Measurements from ENCODE around the gene AP1M2. TPM values are rescaled to one million over a fixed set of nuclear protein-coding genes. Genes with fewer than 3 reads are reported as not detected.

AP1M2 gene
- polyA plus RNA-seq, 1 donor: 69.2 TPM

- no CpG with 5 or more reads among the region's 8 CpGs for WGBS (ENCODE audit: insufficient coverage, low lambda C conversion rate)
- Histone ChIP-seq H3K27me3 (ENCODE audit: control insufficient read depth, insufficient read depth, low read length) (no peaks in the 10 kb centered on the region), H3K9me3 (ENCODE audit: control insufficient read depth, low read depth, low read length) (no peaks in the 10 kb centered on the region), H3K4me3 (ENCODE audit: low read length) (no peak overlapping the region), H3K36me3 (ENCODE audit: control insufficient read depth, insufficient read depth, low read length) (no peaks in the 10 kb centered on the region), H3K4me1 (ENCODE audit: control insufficient read depth, insufficient read depth, low read length) (peaks cover 9% of the 10 kb centered on the region), H3K27ac (ENCODE audit: low read length) (no peak overlapping the region)
- DNase-seq: no peak
These were observed 34.9 kb upstream of the AP1M2 start for GRCh38 chr19:10621966-10622365.

GRCh38 chr19:10620786-10621185 is 33.7 kb upstream of the AP1M2 start:
- no peaks in the 10 kb centered on the region for H3K27me3 ChIP-seq (ENCODE audit: control insufficient read depth, insufficient read depth, low read length)
- H3K4me1 ChIP-seq (ENCODE audit: control insufficient read depth, insufficient read depth, low read length): peaks cover 9% of the 10 kb centered on the region
- no peak overlapping the region for H3K27ac ChIP-seq (ENCODE audit: low read length)
- WGBS (ENCODE audit: insufficient coverage, low lambda C conversion rate): no CpG with 5 or more reads among the region's 4 CpGs
- H3K9me3 ChIP-seq (ENCODE audit: control insufficient read depth, low read depth, low read length): no peaks in the 10 kb centered on the region
- no peak for DNase-seq
- H3K36me3 ChIP-seq (ENCODE audit: control insufficient read depth, insufficient read depth, low read length): no peaks in the 10 kb centered on the region
- no peak overlapping the region for H3K4me3 ChIP-seq (ENCODE audit: low read length)

- H3K27me3 ChIP-seq (ENCODE audit: control insufficient read depth, insufficient read depth, low read length): no peaks in the 10 kb centered on the region
- no peak for DNase-seq
- H3K4me1 ChIP-seq (ENCODE audit: control insufficient read depth, insufficient read depth, low read length): no peaks in the 10 kb centered on the region
- no CpG with 5 or more reads among the region's 8 CpGs for WGBS (ENCODE audit: insufficient coverage, low lambda C conversion rate)
- no peaks in the 10 kb centered on the region for H3K9me3 ChIP-seq (ENCODE audit: control insufficient read depth, low read depth, low read length)
- no peak overlapping the region for H3K4me3 ChIP-seq (ENCODE audit: low read length)
- H3K27ac ChIP-seq (ENCODE audit: low read length): no peak overlapping the region
- no peaks in the 10 kb centered on the region for H3K36me3 ChIP-seq (ENCODE audit: control insufficient read depth, insufficient read depth, low read length)
These were observed 31.7 kb upstream of the AP1M2 start for GRCh38 chr19:10618846-10619245.

DNA sequence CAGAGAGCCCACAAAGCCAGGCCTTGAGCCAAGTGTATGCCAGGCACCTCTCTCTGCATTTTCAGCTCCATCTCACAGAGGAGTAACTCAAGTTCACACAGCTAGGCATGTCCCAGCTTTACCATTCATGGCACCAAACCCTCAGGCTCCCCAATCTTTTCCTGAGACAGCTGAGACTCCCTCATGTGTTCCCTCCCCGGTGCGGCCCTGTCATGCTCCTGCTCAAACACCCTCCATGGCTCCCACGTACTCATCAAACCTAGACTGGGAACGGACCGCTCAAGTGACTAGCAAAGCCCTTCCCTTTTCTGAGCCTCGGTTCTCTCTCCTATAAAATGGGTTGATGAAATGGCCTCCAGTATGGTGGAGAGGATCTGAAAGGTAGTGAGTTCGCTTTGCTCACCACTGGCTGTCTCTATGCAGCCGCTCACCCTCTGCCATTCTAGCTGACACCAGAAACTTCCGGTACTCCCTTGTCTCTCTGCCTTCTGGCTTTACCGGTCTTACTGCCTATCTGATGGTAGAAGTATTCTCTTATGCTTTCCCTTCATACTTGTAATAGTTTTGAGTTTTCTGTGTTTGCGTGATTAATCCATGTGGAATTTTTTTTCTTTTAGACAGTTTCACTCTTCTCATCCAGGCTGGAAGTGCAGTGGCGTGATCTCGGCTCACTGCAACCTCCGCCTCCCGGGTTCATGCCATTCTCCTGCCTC is 30.5 kb upstream of the AP1M2 start:
- Histone ChIP-seq H3K4me1 (ENCODE audit: control insufficient read depth, insufficient read depth, low read length) (no peaks in the 10 kb centered on the region), H3K9me3 (ENCODE audit: control insufficient read depth, low read depth, low read length) (no peaks in the 10 kb centered on the region), H3K36me3 (ENCODE audit: control insufficient read depth, insufficient read depth, low read length) (no peaks in the 10 kb centered on the region), H3K27ac (ENCODE audit: low read length) (no peak overlapping the region), H3K4me3 (ENCODE audit: low read length) (no peak overlapping the region), H3K27me3 (ENCODE audit: control insufficient read depth, insufficient read depth, low read length) (no peaks in the 10 kb centered on the region)
- no CpG with 5 or more reads among the region's 15 CpGs for WGBS (ENCODE audit: insufficient coverage, low lambda C conversion rate)
- no peak for DNase-seq

DNA sequence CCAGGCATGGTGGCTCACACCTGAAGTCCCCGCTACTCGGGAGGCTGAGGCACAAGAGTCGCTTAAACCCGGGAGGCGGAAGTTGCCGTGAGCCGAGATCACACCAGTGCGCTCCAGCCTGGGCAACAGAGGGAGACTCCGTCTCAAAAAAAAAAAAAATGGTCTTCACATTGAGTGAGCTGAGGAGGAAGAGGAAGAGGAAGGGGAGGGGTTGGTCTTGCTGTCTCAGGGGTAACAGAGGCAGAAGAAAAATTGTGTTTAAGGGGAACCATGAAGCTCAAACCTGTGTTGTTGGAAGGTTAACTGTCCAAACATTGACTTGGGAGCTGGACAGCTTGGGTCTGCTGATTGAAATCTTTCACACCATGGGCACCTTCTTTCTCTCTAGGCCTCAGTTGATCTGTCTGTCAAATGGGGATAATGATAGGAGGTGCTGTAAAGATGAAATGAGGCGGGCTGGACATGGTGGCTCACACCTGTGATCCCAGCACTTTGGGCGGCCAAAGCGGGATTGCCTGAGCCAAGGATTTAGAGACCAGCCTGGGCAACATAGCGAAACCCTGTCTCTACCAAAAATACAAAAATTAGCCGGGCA is 28.4 kb upstream of the AP1M2 start:
- H3K4me1 ChIP-seq (ENCODE audit: control insufficient read depth, insufficient read depth, low read length): no peaks in the 10 kb centered on the region
- H3K36me3 ChIP-seq (ENCODE audit: control insufficient read depth, insufficient read depth, low read length): no peaks in the 10 kb centered on the region
- no CpG with 5 or more reads among the region's 14 CpGs for WGBS (ENCODE audit: insufficient coverage, low lambda C conversion rate)
- H3K9me3 ChIP-seq (ENCODE audit: control insufficient read depth, low read depth, low read length): no peaks in the 10 kb centered on the region
- H3K27me3 ChIP-seq (ENCODE audit: control insufficient read depth, insufficient read depth, low read length): no peaks in the 10 kb centered on the region
- DNase-seq: no peak
- no peak overlapping the region for H3K27ac ChIP-seq (ENCODE audit: low read length)
- no peak overlapping the region for H3K4me3 ChIP-seq (ENCODE audit: low read length)

- Histone ChIP-seq H3K4me3 (ENCODE audit: low read length) (no peak overlapping the region), H3K36me3 (ENCODE audit: control insufficient read depth, insufficient read depth, low read length) (no peaks in the 10 kb centered on the region), H3K27me3 (ENCODE audit: control insufficient read depth, insufficient read depth, low read length) (no peaks in the 10 kb centered on the region), H3K27ac (ENCODE audit: low read length) (no peak overlapping the region), H3K9me3 (ENCODE audit: control insufficient read depth, low read depth, low read length) (no peaks in the 10 kb centered on the region), H3K4me1 (ENCODE audit: control insufficient read depth, insufficient read depth, low read length) (no peaks in the 10 kb centered on the region)
- no peak for DNase-seq
- WGBS (ENCODE audit: insufficient coverage, low lambda C conversion rate): 82% methylated on average over 2 of the region's 15 CpGs
These were observed 25.5 kb upstream of the AP1M2 start for GRCh38 chr19:10612499-10613119.

- Histone ChIP-seq H3K27ac (ENCODE audit: low read length) (no peak overlapping the region), H3K27me3 (ENCODE audit: control insufficient read depth, insufficient read depth, low read length) (no peaks in the 10 kb centered on the region), H3K36me3 (ENCODE audit: control insufficient read depth, insufficient read depth, low read length) (no peaks in the 10 kb centered on the region), H3K4me1 (ENCODE audit: control insufficient read depth, insufficient read depth, low read length) (no peaks in the 10 kb centered on the region), H3K4me3 (ENCODE audit: low read length) (no peak overlapping the region), H3K9me3 (ENCODE audit: control insufficient read depth, low read depth, low read length) (no peaks in the 10 kb centered on the region)
- no CpG with 5 or more reads among the region's 5 CpGs for WGBS (ENCODE audit: insufficient coverage, low lambda C conversion rate)
- DNase-seq: no peak
These were observed 24.8 kb upstream of the AP1M2 start for GRCh38 chr19:10611907-10612306.

DNA sequence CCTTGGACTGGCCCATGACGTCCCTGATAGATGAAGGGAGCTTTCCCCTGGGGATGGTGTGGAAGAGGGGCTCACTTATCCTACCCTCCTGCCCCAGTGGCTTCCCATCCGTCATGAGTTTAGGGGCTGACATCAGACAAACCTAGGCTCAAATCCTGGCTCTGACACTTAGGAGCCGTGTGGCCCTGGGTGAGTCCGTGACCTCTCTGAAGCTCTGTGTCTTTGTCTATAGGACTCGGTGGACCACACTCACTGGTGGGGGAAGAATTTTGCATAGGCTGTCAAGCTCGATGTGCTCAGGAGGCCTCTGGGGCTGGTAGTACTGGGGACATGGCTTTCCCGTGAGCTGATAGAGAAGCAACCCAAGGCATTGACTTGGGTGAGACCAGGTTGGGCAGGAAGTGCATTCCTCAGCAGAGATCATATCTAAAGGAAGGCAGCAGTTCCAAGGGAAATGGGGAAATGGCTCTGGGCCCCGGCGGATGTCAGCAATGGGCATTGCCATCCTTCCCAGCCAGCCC is 17.4 kb upstream of the AP1M2 start:
- H3K4me1 ChIP-seq (ENCODE audit: control insufficient read depth, insufficient read depth, low read length): peaks cover 2% of the 10 kb centered on the region
- no peak for DNase-seq
- H3K36me3 ChIP-seq (ENCODE audit: control insufficient read depth, insufficient read depth, low read length): no peaks in the 10 kb centered on the region
- H3K4me3 ChIP-seq (ENCODE audit: low read length): no peak overlapping the region
- H3K9me3 ChIP-seq (ENCODE audit: control insufficient read depth, low read depth, low read length): peaks cover 4% of the 10 kb centered on the region
- WGBS (ENCODE audit: insufficient coverage, low lambda C conversion rate): no CpG with 5 or more reads among the region's 9 CpGs
- peaks cover 15% of the 10 kb centered on the region for H3K27me3 ChIP-seq (ENCODE audit: control insufficient read depth, insufficient read depth, low read length)
- no peak overlapping the region for H3K27ac ChIP-seq (ENCODE audit: low read length)

DNA sequence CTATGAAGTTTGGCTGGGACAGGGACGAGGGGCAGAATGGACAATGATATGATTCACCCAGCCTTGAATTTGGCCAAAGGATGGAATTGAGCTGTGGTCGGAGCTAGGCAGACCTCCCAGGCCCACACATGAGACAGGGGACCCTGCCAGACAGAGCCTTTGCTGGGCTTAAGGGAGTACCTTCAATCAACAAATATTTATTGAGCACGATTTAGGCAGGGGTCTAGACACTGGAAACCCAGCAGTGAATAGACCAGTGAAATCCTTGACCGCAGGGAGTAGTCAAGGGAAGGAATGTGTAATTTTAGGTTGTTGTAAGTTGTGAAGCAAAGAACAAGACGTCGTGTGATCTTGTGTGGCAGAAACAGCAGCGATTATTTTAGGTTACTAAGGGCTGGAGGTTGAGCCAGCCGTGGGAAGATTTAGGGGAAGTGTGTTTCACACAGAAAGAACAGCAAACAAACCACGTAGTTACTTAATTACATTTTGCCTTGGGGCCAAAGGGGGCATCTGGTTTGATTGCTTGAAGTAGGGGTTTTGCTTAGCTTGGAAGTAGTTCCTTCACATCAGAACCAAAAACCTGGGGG is 16.9 kb upstream of the AP1M2 start:
- peaks cover 15% of the 10 kb centered on the region for H3K27me3 ChIP-seq (ENCODE audit: control insufficient read depth, insufficient read depth, low read length)
- H3K36me3 ChIP-seq (ENCODE audit: control insufficient read depth, insufficient read depth, low read length): no peaks in the 10 kb centered on the region
- peaks cover 4% of the 10 kb centered on the region for H3K9me3 ChIP-seq (ENCODE audit: control insufficient read depth, low read depth, low read length)
- DNase-seq: no peak
- H3K4me1 ChIP-seq (ENCODE audit: control insufficient read depth, insufficient read depth, low read length): peaks cover 2% of the 10 kb centered on the region
- no peak overlapping the region for H3K4me3 ChIP-seq (ENCODE audit: low read length)
- WGBS (ENCODE audit: insufficient coverage, low lambda C conversion rate): 33% methylated on average over 3 of the region's 9 CpGs
- peak overlapping the region; percentile 40 for H3K27ac ChIP-seq (ENCODE audit: low read length)

- Histone ChIP-seq H3K4me3 (ENCODE audit: low read length) (peak overlapping the region; percentile 48), H3K27ac (ENCODE audit: low read length) (peak overlapping the region; percentile 40), H3K27me3 (ENCODE audit: control insufficient read depth, insufficient read depth, low read length) (peaks cover 15% of the 10 kb centered on the region), H3K4me1 (ENCODE audit: control insufficient read depth, insufficient read depth, low read length) (peaks cover 2% of the 10 kb centered on the region), H3K9me3 (ENCODE audit: control insufficient read depth, low read depth, low read length) (peaks cover 4% of the 10 kb centered on the region), H3K36me3 (ENCODE audit: control insufficient read depth, insufficient read depth, low read length) (no peaks in the 10 kb centered on the region)
- WGBS (ENCODE audit: insufficient coverage, low lambda C conversion rate): 80% methylated on average over 1 of the region's 19 CpGs
- DNase-seq: peak; percentile 26 to 40
These were observed 16.2 kb upstream of the AP1M2 start for GRCh38 chr19:10603084-10603872.

Measured in large intestine (tissue), 3 donors.